HG03342 (cell line): ENCODE data around the gene WNT7B.

Experiments used
- ATAC-seq: cut with Tn5 transposase; IDR thresholded peaks from one replicate; pipeline ENCODE4 v1.9.1; 2021; ENCODE audit warnings: mild to moderate bottlenecking, moderate library complexity; ENCODE audit not compliant: unreplicated experiment

WNT7B gene

DNA sequence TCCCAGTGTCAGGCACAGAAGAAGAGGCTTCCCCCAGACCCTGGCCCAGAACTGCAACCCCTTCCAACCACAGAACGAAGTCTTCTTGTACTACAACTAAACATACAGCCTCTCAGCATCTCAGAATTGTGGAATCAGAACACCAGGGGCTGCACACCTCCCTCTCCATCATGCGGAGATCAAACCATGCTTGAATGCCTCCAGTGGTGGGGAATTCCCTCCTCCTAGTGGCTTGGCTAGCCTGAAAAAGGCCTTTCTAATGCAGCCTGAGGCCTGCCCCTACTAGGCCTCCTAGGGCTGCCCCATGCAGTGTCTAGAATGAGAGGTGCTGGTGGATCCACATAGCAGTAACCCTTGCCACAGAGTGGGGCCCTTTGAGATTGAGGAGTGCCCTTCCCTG, 62.7 kb downstream of the WNT7B start:
- no peak for ATAC-seq

DNA sequence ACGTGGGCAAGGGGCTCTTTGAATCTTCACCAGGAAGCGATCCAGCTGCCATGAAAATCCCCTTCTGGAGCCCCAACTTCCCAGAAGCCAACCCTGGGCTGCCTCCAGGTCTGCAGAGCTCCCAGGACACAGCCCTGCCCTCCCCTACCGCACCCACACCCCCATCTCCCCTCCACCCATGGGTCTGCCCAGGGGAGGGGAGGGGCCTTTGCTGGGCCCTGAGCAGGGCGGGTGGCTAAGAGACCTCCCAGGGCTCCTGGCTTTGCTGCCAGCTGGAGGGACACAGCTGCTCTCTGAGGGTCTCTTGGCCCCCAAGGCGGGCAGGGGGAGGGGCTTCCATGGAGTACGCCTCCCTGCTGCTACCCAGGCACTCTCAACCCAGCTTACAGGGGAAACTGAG, 64.1 kb downstream of the WNT7B start:
- ATAC-seq = no peak

DNA sequence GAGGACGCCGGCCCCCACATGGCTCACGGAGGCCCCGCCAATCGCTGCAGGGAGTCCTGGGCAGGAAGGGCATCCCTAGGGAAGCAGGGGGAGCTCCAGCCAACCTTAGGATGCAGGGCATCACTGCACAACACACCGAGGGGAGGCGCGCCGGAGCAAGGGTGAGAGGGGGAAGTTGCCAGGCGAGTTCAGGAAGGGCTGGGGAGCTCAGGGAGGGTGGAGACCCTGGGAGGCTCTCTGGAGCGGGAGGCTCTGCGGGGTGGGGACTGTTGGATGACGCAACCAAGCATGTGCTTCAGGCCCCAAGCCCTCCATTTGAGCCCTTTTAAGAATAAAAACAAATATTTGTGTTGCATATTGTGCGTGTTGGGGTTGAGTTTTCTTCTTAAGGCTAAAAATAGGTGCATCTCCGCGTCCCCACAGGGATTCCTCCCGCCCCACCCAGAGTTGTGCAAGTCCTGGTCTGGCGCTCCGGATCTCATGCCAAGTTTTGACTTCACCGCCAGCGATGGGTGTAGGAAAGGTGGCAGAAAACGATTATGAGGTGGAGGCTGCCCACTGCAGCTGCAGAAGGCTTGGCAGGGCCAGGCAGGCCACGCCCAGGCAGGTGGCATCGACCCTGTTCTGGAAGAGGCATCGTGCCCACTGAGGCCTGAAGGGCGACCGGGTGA, 65.2 kb downstream of the WNT7B start:
- no peak for ATAC-seq

DNA sequence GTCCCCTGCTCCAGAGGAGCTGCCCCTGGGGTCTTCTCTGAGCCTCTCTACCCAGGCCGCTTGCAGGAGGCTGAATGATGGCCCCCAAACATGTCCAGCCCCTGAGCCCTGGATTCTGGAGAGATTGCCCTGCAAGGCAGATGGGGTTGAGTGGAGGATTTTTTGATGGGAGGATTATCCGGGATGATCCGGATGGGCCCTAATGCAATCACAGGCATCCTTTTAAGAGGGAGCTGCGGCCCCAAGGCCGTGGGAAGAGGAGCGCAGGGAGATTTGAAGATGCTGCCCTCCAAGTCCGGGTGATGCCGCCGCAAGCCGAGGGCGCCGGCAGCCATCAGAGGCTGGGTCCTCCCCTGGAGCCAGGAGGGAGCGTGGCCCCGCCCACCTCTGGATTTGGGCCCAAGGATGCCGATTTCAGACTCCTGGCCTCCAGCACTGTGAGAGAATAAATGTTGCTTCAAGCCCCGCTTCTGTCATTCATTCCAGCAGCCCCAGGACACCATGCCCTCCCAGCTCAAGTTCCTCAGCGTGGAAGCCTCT, 66.0 kb downstream of the WNT7B start:
- no peak for ATAC-seq

DNA sequence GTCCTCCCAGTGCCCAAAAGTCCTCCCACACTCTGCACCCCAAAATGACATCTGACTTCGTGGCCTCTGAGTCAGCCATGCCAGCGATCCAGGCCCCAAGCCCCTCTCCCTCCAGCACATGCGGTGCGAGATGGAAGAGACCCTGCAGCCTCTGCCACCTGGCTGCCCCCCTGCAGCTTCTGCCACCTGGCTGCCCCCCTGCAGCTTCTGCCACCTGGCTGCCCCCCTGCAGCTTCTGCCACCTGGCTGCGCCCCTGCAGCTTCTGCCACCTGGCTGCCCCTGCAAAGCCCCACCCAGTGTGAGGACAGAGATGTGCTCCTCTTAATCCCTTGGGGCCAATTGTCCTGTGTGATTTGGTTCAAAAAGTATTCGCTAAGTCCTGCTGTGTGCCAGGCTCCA, 68.0 kb downstream of the WNT7B start:
- no peak for ATAC-seq

DNA sequence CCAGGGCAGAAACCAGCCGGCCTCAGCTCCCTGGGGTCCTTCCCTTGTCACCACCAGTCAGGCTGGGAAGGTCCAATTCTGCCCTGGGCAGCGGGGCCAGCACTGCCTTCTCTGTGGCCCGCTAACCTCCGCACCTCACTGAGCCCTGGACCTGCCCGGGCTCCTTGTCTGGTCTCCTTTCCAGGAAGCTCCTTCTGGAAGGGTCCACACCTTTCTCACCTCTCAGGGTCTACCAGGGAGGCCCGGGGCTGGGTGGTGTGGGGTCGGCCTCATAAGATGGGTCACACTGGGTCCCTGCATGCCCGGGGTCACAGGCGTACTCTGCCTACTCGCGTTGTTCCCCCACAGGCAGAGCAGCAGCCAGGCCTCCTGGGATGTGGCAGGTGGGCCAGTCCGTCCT, 69.0 kb downstream of the WNT7B start:
- no peak for ATAC-seq

DNA sequence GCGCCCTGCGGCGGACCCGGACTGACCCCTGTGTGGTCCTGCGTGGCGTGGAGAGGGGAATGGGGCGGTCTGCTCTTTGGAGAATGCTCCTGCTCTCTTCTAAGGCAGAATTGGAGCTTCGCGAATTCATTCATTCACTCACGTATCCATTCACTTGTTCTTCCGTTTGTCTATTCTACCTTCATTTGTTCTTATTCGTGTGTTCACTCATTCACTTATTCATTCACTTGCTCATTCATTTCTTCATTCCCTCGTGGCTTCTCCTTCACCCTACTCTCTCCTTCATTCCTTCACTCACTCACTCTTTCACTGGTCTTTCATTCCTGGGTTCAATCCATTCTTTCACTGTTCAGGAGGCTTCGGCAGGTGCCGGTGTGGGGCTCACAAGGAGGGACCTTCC, 69.6 kb downstream of the WNT7B start:
- ATAC-seq = no peak

DNA sequence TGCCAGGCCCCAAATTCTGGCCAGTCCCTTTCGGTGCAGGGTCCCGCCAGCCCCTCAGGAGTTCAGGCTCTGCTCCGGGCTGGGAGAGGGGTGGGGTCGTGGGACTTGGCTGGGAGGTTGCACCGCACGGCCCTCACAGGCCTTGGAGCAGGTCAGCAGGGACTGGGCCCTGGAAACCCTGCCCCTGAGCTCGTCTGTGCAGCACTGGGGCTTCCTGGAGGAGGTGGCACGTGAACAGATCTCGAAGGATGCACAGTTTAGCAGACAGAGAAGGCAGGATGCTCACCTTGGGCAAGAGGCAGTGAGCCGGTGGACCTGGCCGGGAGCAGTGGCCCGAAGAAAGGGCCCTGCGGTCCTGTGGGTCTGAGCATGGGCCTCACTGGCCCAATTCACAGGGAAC, 70.0 kb downstream of the WNT7B start:
- no peak for ATAC-seq

DNA sequence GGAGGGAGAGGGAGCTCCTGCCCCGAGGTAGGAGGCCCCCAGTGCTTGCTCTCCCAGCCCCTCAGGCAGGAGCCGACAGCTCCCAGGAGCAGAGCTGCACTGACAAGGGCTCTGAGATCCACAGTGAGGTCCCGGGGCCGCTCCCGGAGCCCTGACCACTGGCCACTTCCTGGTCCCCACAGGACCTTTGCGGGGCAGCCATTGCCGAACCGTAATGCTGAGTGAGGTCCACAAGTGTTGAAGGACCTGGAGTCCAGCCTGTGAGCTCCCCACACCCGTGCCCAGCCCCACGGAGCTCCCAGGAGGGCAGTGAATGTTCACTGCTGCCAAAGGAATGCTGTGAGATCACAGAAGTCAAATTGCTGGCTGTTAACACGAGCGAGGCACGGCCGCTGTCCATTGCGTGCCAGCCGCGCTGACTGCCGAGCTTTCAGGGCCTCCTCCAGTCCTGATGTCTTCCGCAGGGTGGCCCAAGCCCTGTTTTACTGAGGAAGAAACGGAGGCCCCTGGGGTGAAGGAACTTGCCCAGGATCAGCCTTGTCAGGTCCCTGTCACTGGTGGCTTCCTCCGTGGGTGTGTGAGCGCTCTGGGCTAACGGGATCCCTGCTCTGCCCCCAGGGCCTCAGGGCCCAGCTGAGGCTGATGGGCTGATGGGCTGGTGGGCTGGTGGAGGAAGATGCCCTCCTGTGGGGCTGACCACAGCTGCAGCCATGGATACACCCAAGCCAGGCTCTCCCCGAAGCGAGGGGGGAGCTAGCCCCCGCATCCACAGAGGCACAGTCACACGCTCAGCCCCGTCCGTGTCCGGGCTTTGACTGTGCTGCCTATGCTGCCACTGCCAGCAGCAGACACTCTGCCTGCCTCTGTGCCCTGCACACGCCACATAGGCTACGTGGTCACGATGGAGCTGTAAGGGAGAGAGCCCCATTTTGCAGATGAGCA, 70.8 kb downstream of the WNT7B start:
- no peak for ATAC-seq

DNA sequence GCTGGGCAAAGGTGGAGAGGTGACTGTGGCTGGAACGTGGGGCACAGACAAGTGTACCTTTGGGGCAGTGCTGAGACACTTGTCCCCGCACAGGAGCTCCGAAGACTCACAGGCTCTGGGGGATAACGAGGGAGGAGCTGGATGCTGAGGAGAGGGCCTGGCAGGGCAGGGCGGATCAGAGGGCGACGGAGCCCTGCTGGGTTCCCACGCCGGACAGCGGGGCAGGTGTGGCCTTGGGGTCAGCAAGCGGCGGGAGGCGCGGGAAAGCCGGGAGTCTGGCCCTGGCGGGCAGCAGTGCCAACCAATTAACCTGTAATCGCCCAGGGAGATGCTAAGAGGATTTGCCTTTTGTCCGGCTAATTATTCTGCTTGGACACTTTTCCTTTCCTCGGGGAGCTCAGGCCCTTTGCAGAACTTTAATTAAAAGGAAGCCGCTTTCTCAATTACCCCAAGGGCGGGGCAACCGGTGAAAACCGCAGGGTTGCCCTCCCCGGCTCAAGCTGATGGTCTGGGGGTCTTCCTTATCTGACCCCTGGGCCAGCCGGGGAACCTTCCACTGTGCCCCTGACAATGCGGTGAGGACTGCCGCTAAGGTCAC, 71.5 kb downstream of the WNT7B start:
- no peak for ATAC-seq

DNA sequence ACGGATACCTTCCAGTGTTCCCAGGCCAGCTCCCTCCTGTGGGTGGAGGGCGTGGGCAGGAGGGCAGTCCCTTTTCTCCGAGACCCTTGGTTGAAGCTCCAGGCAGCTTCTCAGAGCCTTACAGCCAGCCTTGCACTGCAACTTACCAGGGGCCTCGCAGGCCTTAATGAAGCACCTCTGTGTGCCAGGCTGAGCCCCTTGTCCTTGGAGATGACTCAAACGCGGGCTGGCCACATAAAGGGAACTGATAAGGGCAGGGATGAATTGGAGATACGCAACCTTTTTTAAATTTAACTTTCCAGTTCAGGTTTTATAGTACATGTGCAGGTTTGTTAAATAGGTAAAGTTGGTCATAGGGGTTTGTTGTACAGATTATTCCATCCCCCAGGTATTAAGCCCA, 72.7 kb downstream of the WNT7B start:
- no peak for ATAC-seq

DNA sequence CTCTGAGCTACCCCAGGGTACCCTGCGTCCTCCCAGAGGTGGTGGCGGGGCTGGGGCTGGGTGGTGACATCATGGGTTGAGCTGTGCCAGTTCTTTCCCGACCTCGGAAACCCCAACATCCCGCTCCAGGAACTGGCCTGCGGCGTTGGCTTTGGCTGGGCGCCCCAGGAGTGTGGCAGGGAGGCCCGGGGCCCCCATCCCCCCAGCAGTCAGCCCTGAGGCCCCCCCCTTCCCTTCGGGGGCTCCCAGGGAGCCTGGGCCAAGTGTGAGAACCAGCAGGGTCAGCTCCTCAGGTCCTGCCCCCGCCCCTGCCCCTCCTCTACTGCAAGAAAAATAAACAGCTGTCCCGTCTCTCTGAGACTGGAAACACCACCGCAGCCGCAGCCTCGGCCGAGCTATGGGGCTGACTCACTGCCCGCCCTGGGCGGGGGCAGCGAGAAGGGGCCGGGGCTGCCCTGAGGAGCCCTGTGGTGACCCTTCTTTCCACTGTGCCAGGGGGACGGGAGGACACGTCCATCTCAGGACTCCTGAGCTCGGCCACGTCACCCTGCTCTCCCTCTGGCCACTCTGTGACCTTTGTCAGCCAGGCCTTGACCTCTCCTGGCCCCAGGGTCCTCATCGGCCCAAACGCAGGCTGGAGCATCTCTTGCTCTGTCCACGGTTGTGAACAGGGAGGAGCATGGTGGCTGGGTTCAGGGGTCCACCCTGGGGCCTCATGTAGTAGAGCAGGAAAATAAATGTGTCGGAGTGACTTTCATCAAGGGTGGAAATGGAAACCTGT, 73.4 kb downstream of the WNT7B start:
- ATAC-seq = no peak

DNA sequence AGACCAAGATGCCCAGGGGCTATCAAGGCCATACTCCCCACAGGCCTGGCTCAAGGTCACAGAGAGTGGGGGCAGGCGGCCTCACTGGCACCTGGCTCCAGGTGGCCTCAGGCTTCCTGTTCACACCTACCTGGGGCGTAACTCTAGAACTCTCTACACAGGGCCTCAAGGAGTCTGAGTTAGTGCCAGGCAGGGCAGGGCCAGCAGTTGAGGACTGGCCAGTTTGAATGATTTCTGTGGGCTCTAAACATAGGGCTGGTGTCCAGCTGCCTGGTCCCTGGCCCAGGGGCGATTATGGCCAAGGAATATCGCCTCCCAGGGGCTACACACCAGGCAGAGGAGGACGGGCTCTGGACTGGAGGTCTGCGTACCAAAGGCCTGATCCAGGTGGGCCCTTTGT, 79.2 kb downstream of the WNT7B start:
- ATAC-seq = no peak

DNA sequence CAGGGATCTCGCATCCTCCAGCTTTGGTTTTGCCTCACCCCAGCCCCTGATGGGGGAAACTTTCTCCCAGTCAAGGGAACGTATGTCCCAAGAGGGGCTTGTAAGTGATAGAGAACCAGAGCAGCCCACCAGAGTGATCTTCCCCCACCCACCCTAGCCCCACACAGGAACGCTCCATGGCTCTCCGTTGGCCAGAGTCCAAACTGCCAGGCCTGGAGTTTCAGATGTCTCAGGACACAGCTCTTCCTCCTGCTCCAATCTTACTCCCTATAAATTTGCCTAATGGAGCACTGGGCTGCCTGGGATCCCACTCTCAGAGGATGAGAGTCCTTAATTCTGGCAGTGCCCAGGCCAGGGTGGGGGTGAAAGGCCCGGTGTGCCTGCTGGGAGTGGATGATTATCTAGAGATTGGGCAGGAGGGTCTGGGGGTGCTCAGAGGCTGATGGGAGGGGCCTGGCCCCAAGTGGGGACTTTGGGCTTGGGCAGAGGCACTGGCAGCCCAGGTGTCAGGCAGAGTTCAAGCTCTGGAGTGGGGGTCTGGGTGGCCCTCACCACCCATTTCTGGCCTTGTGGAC, 79.9 kb downstream of the WNT7B start:
- ATAC-seq = no peak

DNA sequence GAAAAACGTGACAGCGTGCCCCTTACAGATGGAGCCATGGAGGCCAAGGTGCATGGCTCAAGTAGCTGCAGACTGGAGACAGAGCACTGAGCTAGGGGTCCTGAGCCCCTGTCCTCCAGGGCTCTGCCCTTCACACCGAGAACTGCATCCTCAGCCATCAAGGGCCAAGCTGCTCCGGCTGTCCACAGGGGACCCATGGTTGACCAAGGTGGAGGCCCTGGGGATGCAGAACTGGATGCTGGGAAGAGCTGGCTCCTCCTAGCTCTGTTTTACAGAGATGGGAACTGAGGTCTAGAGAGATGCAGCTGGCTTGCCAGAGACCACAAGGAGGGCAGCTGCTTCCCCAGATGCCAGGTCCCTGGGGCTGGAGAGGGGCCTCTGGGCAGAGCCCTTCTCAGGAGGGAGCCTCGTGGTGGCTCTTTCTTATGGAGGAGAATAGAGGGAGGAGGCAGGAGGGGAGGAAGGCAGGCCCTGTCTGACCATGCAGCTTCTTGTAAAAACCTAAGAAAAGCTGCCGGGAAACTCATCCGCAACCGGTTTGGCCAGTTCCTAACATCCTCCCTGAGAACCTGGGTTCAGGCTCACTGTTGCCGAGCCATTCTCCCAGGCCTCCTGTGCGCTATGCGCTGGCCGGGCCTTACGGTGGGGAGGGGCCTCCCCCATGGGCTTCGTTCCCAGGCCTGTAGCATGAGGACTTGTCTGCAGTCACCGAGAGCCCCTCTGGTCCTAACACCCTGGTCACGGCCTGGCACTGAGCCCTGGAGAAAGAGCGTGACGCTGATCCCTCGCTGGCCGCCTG, 80.6 kb downstream of the WNT7B start:
- ATAC-seq = no peak

DNA sequence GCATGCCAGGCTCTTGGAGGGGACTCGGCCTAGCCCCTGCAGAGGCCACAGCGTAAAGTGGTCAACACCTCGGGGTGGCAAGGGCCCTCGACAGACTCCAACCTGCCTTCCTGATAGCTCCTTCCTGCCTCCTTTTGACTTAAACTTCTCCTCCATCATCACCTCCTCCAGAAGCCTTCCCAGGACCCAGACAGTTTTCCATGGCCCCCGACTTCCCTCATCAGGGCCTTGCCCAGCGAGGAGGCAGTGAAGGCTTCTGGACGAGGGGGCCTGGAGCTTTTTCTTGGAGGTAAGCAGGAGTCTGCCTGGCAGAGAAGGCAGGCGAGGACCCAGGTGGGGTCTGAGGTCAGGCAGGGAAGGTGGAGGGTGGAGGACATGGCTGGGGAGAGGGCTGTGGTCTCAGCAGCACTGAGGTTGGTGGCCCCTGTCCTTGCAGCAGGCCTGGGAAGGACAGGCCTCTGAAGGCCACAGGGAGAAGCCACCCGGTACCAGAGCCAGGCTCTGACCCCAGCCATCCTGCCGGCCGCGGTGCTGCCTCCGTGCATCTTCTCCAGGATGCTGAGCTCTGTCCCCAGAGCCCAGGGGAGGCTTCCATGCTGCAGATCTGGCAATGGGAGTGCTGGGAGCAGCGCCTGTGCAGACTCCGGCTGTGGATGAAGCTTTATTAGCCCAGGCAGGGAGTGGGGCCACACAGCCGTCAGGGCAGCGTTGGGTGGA, 81.4 kb downstream of the WNT7B start:
- ATAC-seq = no peak

DNA sequence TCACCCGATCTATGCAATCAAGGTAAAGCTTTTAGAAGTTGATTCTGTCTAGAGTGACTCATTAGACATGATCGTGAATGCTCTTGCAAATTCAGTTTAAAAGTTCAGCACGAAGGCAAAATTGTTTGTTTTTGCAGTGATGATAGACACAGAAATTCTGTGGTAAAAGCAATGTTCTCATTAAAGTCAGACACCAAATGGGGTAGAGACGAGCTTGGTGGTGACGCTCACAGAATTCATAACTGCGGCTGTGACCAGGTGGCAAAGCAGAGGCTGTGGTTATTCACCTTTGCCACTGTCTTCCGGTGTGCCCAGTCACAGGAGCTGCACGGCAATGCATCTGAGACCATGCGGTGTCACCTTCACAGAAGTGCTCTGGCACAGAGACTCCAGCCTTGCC, 83.4 kb downstream of the WNT7B start:
- no peak for ATAC-seq

DNA sequence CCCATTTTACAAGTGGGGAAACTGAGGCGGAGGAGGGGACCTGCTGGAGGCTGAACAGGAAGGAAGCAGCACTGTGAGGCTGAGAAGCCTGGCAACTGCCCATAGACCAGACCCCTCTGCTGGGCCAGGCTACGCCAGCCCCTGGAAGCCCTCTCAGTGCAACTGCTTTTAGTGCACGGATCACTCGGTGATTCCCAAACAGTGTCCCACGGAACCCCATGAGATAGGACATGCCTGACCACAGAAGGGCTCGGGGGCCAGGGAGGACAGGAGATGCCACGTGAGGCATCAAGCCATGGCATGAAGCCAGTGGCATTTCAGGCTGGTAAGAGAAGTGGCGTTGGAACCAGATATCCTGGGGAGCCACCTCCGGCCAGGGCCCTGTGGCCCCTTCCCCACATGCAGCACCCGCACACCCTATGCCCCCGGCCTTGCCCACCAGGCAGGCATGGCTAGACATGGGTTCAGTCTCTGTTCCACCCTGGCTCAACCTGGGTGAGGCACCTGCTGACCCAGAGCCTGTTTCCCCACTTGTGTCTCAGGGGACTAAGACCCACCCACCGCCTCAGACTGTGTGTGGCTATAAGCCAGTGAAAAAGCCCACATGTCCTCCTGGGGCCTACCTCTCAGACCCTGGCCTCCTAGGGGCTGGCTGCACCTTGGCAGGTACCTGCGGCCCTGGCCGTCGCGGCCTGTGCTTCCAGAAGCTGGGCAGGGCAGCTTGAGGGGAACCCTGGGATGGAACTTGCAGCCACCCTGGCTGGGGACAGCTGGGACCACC, 84.1 kb downstream of the WNT7B start:
- ATAC-seq = no peak
